Gastrocnemius medialis (tissue), 4 donors: Measurements from ENCODE around the gene UTY. TPM values are rescaled to one million over a fixed set of nuclear protein-coding genes. Genes with fewer than 3 reads are reported as not detected.

Experiments
- ATAC-seq, 2 donors: fragments of 150-250 bp; one replicate each; pipeline ENCODE4 v1.9.1; 2016
- DNase-seq, 2 donors: peaks; one replicate each; pipeline ENCODE4 v3.0.0-alpha.2; 2019
- H3K27ac ChIP-seq, 4 donors: fragments of 200-600 bp; sonication (generic); 1 replicate in 1 of 4; 2 replicates in 3 of 4; pipeline ENCODE4 v1.5.1; 2016 to 2018; ENCODE audit warnings: mild to moderate bottlenecking in 2 of 4, moderate library complexity in 1 of 4
- H3K27me3 ChIP-seq, 3 donors: fragments of 200-600 bp; sonication (generic) in 2 of 3; 1 replicate in 1 of 3; 2 replicates in 2 of 3; pipeline versions ENCODE4 v1.5.1 to v1.6.0; 2016 to 2019; ENCODE audit warnings: mild to moderate bottlenecking in 1 of 3, moderate library complexity in 1 of 3
- H3K36me3 ChIP-seq, 2 donors: fragments of 200-600 bp; sonication (generic) in 1 of 2; one replicate each; pipeline ENCODE4 v1.5.1; 2017 to 2018
- H3K4me1 ChIP-seq, 2 donors: fragments of 200-600 bp; sonication (generic) in 1 of 2; one replicate each; pipeline ENCODE4 v1.5.1; 2016 to 2017; ENCODE audit warnings: mild to moderate bottlenecking in 2 of 2
- H3K4me3 ChIP-seq, 4 donors: fragments of 200-600 bp; sonication (generic) in 3 of 4; 1 replicate in 1 of 4; 2 replicates in 3 of 4; pipeline ENCODE4 v1.5.1; 2016 to 2019; ENCODE audit warnings: mild to moderate bottlenecking in 2 of 4
- H3K9me3 ChIP-seq, 3 donors: fragments of 200-600 bp; sonication (generic) in 2 of 3; 1 replicate in 1 of 3; 2 replicates in 2 of 3; pipeline ENCODE4 v1.5.1; 2016 to 2019
- CTCF ChIP-seq, 5 experiments: fragments of 450-650 bp in 3 of 5; fragments of 200-600 bp in 2 of 5; sonication (generic) in 2 of 5; IDR thresholded peaks in 4 of 5; conservative IDR thresholded peaks in 1 of 5; 1 replicate in 4 of 5; 2 replicates in 1 of 5; pipeline ENCODE4 v1.5.1; 2016 to 2019; ENCODE audit warnings: antibody characterized with exemption in 5 of 5, mild to moderate bottlenecking in 3 of 5, moderate library complexity in 3 of 5
- POLR2A ChIP-seq, 2 donors: fragments of 450-650 bp; IDR thresholded peaks; one replicate each; pipeline ENCODE4 v1.6.1; 2017; ENCODE audit warnings: antibody characterized with exemption in 2 of 2, mild to moderate bottlenecking in 2 of 2, moderate library complexity in 2 of 2
- in situ Hi-C, 4 donors: fragments of 200-750 bp; cut with MboI; loops; one replicate each; pipeline versions ENCODE4 v1.15.0 to v1.8.0; 2017; ENCODE audit warnings: low sequenced_read_pairs in 4 of 4
- intact Hi-C: fragments of 100-400 bp; cut with DNase I; formaldehyde crosslinking; loops from one replicate; pipeline ENCODE4 v1.15.1; 2023; ENCODE audit warnings: low total_unique reads
- total RNA-seq, 4 donors: library from RNA; depleted of rRNA; stranded (reverse); fragments of >200 nt; gene quantifications; one replicate each; pipeline versions ENCODE4 v1.1.0 to v1.2.3, GENCODE V29; 2016

Gene UTY
- 10 to 100 TPM in 2 of 4 donors, not detected in 2; 17.2 to 39.4 TPM for total RNA-seq

- Histone ChIP-seq H3K36me3 (no peaks in the 10 kb centered on the region), H3K4me1 (peaks cover 0 to 21% of the 10 kb centered on the region in 2 donors), H3K27ac (peak within 1 kb of the TSS in 2 of 4 donors; percentile 94 to 98), H3K9me3 (no peaks in the 10 kb centered on the region), H3K4me3 (peak within 1 kb of the TSS in 2 of 4 donors; percentile 59 to 84), H3K27me3 (no peaks in the 10 kb centered on the region)
- peak; percentile 92 to 97 for ATAC-seq
- no peak for TF ChIP-seq POLR2A (IDR thresholded peaks at IDR 0.05)
- no peak for TF ChIP-seq CTCF (IDR thresholded peaks at IDR 0.05 in 4 of 5, conservative IDR thresholded peaks at IDR 0.05 in 1 of 5)
- DNase-seq, result peak; percentile 79 to 90
- intact Hi-C loops, result no loop called here
- in situ Hi-C loops, result loop anchor here in 1 of 4 donors (25.0 kb wide), 2 partner anchors 107 to 568 kb away; partner anchors contain the start of gene DDX3Y
Measured at GRCh38 chrY:13479828-13480227, at the start of gene UTY. UTY (minus strand) TSS chrY:13480033; CDS start chrY:13479665, 368 bp downstream.

GRCh38 chrY:13520474-13520873 is 40.6 kb upstream of the UTY start:
- Histone ChIP-seq H3K36me3 (no peaks in the 10 kb centered on the region), H3K27me3 (no peaks in the 10 kb centered on the region), H3K4me3 (no peak overlapping the region), H3K27ac (no peak overlapping the region), H3K4me1 (no peaks in the 10 kb centered on the region), H3K9me3 (no peaks in the 10 kb centered on the region)
- TF ChIP-seq CTCF (IDR thresholded peaks at IDR 0.05 in 4 of 5, conservative IDR thresholded peaks at IDR 0.05 in 1 of 5), result no peak
- TF ChIP-seq POLR2A (IDR thresholded peaks at IDR 0.05), result no peak
- DNase-seq, result no peak
- intact Hi-C loops (no loop called here), in situ Hi-C loops (no loop called here)
- no peak for ATAC-seq

- H3K27ac ChIP-seq, result no peak overlapping the region
- in situ Hi-C loops (no loop called here), intact Hi-C loops (no loop called here)
- DNase-seq, result no peak
- no peaks in the 10 kb centered on the region for H3K36me3 ChIP-seq
- H3K27me3 ChIP-seq, result no peaks in the 10 kb centered on the region
- H3K9me3 ChIP-seq, result no peaks in the 10 kb centered on the region
- no peak for ATAC-seq
- H3K4me3 ChIP-seq, result no peak overlapping the region
- TF ChIP-seq CTCF (IDR thresholded peaks at IDR 0.05 in 4 of 5, conservative IDR thresholded peaks at IDR 0.05 in 1 of 5) (no peak), POLR2A (IDR thresholded peaks at IDR 0.05) (no peak)
- no peaks in the 10 kb centered on the region for H3K4me1 ChIP-seq
Measured at GRCh38 chrY:13501215-13501614, 21.4 kb upstream of the UTY start.

GRCh38 chrY:13493737-13494136 is 13.9 kb upstream of the UTY start:
- Histone ChIP-seq H3K36me3 (no peaks in the 10 kb centered on the region), H3K4me1 (no peaks in the 10 kb centered on the region), H3K9me3 (no peaks in the 10 kb centered on the region), H3K4me3 (no peak overlapping the region), H3K27me3 (no peaks in the 10 kb centered on the region), H3K27ac (no peak overlapping the region)
- no peak for TF ChIP-seq POLR2A (IDR thresholded peaks at IDR 0.05)
- no peak for TF ChIP-seq CTCF (IDR thresholded peaks at IDR 0.05 in 4 of 5, conservative IDR thresholded peaks at IDR 0.05 in 1 of 5)
- intact Hi-C loops (no loop called here), in situ Hi-C loops (loop anchor here in 1 of 4 donors (25.0 kb wide), 2 partner anchors 94 to 581 kb away; partner anchors contain the start of gene DDX3Y)
- ATAC-seq (no peak), DNase-seq (no peak)

- DNase-seq, result no peak
- H3K27ac ChIP-seq, result no peak overlapping the region
- TF ChIP-seq CTCF (IDR thresholded peaks at IDR 0.05 in 4 of 5, conservative IDR thresholded peaks at IDR 0.05 in 1 of 5), result no peak
- no peak for TF ChIP-seq POLR2A (IDR thresholded peaks at IDR 0.05)
- in situ Hi-C loops, result loop anchor here in 1 of 4 donors (25.0 kb wide), 2 partner anchors 95 to 580 kb away; partner anchors contain the start of gene DDX3Y
- H3K4me3 ChIP-seq, result no peak overlapping the region
- intact Hi-C loops, result no loop called here
- H3K36me3 ChIP-seq, result no peaks in the 10 kb centered on the region
- H3K9me3 ChIP-seq, result no peaks in the 10 kb centered on the region
- H3K27me3 ChIP-seq, result no peaks in the 10 kb centered on the region
- H3K4me1 ChIP-seq, result no peaks in the 10 kb centered on the region
- ATAC-seq, result no peak
Measured at GRCh38 chrY:13492408-13492807, 12.6 kb upstream of the UTY start.
